Measurements from ENCODE around the gene NBAS.

GRCh38 chr2:15544227-15544626 lies 16.9 kb downstream of the NBAS start:
- TF ChIP-seq GABPA (IDR thresholded peaks at IDR 0.05; ENCODE audit: low read depth) (no peak), ZZZ3 (IDR thresholded peaks at IDR 0.05; ENCODE audit: control insufficient read depth, insufficient read length, low read depth) (no peak), USF1 (IDR thresholded peaks at IDR 0.05; ENCODE audit: borderline replicate concordance, extremely low read length, insufficient read depth, low read depth, low read length) (no peak), FOXM1 (IDR thresholded peaks at IDR 0.05; ENCODE audit: low read depth, low read length) (no peak), BRCA1 (IDR thresholded peaks at IDR 0.05; ENCODE audit: low read depth, low read length) (no peak), NFXL1 (IDR thresholded peaks at IDR 0.05; ENCODE audit: borderline replicate concordance) (no peak), STAT3 (IDR thresholded peaks at IDR 0.05; ENCODE audit: low read depth, low read length) (no peak), EP300 (IDR thresholded peaks at IDR 0.05; ENCODE audit: borderline replicate concordance in 1 of 2, control insufficient read depth in 1 of 2, low read depth in 2 of 2, low read length in 2 of 2) (no peak), POLR2AphosphoS5 (IDR thresholded peaks at IDR 0.05; ENCODE audit: low read length) (no peak), POLR2A (IDR thresholded peaks at IDR 0.05; ENCODE audit: low read depth, low read length) (no peak)
- TF ChIP-seq, protein P1, sequence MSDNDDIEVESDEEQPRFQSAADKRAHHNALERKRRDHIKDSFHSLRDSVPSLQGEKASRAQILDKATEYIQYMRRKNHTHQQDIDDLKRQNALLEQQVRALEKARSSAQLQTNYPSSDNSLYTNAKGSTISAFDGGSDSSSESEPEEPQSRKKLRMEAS (IDR thresholded peaks at IDR 0.05; ENCODE audit: low read depth, low read length): no peak

Data from GM12878 (cell line).